A172 (cell line): ENCODE measurements around the gene HIP1. TPM values are rescaled to one million over a fixed set of nuclear protein-coding genes. Genes with fewer than 3 reads are reported as not detected.
"Not testable (repeated sequence)": the region's sequence is repeated elsewhere in the genome, so short reads cannot be mapped to it uniquely, and the experiment has no call there.

Experiments
- DNase-seq: peaks from one replicate; pipeline ENCODE4 v3.0.0-alpha.2; 2015; ENCODE audit warnings: low spot score
- total RNA-seq: library from RNA; depleted of rRNA; stranded (reverse); fragments of >200 nt; shearing (Covaris generic); gene quantifications from 2 replicates; pipeline ENCODE4 v1.2.3, GENCODE V29; 2014

Gene HIP1
- total RNA-seq, 1 experiment from 2014 or later: 29.3 TPM

DNA sequence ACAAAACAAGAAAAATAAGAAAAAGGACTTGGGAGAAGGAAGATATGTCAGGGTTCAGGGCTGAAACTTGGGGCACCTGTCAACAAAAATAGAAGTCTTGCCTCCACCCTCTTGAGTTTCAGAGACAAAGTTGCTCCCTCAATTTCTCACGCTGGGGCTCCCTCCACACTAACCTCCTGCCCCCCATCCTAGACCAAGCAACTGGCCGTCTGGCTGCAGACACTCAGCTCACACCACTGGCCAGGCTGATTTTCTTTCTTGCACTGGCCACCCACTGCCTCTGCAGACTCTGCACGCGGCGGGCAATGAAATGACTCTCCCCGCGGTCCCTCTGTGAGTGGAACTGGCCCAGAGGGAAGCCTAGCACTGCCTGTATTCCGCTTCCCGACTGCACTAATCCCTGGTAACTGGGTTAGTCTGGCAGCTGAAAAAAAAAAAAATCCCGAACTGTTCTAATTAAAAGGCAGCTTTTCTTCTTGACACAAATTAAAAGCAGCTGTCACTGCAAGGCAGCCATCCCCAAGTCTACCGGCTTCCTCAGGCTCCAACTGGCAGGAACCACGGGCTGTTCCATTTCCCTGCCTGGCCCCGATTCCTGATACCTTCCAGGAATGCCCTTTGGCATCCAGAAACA lies 163.1 kb downstream of the HIP1 start:
- no peak for DNase-seq

DNA sequence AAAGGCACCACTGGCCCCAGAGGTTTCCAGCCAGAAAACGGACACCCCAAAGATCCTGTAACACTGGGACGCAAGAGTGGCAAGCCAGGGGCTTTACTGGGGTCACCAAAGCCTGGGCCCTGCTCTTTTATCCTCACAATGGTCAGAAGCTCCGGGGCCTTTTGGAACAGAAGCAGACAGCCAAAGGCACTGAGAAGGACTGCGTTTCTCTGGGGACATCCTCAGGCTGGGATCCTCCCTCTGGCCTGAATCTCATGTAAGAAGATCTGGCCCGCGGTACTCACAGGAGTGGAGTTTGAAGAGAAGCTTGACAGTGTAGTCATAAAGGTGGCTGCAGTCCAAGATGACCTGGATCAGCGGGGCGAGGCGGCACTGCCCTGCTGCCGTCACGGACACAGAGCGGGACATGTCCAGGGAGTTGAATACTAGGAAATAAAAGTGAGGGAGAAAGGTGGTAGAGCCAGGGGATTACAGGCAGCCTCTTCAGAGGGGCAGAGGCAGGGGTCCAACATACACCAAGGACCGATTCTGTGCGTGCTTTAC lies 165.2 kb downstream of the HIP1 start:
- DNase-seq: no peak

DNA sequence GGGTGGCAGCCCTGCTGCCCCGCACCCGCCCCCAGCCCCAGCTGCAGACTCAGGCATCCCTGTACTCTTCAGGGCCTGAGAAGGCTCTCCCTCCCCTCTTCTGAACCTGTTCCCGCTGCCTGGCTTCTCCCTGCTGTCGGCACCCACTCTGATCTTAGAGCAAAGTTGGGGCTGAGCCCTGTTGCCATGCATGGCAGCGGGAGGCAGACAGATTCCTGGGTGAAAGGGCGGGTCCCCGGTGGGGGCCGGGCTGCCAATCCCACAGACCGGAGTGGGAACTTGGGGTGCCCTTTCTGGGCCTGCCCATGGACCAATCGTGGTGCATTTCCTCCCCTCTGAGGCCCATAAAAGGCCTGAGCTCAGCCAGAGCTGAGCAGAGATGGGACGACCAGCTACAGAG lies 165.9 kb downstream of the HIP1 start:
- no peak for DNase-seq

- DNase-seq: no peak
Measured at GRCh38 chr7:75572396-75572795, 166.3 kb downstream of the HIP1 start.

GRCh38 chr7:75571209-75571608 lies 167.5 kb downstream of the HIP1 start:
- no peak for DNase-seq

GRCh38 chr7:75569629-75570282 lies 169.0 kb downstream of the HIP1 start:
- not testable (repeated sequence) for DNase-seq

GRCh38 chr7:75567948-75568595 lies 170.7 kb downstream of the HIP1 start:
- DNase-seq: no peak

- DNase-seq: peak; percentile 97
Measured at GRCh38 chr7:75565132-75565837, 173.5 kb downstream of the HIP1 start.

GRCh38 chr7:75563171-75563570 lies 175.6 kb downstream of the HIP1 start:
- no peak for DNase-seq

GRCh38 chr7:75559976-75560365 lies 178.8 kb downstream of the HIP1 start:
- no peak for DNase-seq

GRCh38 chr7:75559355-75559975 lies 179.3 kb downstream of the HIP1 start:
- no peak for DNase-seq

GRCh38 chr7:75556835-75557234 lies 181.9 kb downstream of the HIP1 start:
- DNase-seq: not testable (repeated sequence)

DNA sequence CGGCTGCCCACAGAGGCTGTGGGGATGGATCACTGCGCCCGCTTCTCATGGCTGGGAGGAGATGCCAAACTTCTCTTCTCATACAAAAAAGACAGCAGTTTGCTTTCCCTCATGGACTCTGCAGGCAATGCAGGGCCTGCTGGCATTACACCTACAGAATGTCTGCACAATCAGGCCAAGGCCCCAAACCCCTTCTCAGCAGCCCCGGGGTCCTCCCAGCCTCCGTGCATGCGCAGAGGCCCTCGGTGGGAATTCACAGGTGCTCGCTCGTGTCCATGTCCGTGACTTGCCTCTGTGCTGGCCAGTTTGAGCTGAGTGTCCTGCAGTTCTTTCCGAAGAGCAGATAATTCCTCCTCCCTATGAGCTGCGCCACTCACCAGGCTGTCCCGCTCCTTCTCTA lies 183.0 kb downstream of the HIP1 start:
- no peak for DNase-seq

- DNase-seq: no peak
Measured at GRCh38 chr7:75546237-75547015, 192.3 kb downstream of the HIP1 start.

DNA sequence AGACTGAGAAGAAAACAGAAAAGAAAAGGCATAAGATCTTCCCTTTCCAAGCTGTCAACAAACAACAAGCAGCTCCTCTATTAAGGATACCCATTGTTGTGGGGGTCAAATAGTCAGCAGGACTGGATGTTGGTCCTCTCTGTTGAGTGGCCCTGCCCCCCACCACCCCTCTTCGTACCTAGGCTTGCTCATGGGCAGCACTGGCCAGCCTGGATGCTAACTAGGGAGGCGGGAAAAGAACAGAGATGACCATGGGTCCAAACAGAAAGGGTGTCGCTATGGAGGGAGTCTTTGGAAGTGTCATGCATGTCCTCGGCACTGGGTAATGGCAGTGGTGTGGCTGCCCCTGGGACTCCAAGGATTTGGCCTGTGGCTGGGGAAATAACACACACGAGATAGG lies 201.0 kb downstream of the HIP1 start:
- no peak for DNase-seq

- DNase-seq: no peak
Measured at GRCh38 chr7:75536940-75537538, 201.7 kb downstream of the HIP1 start.

GRCh38 chr7:75536491-75536890 lies 202.2 kb downstream of the HIP1 start:
- DNase-seq: no peak

GRCh38 chr7:75534727-75535307 lies 203.9 kb downstream of the HIP1 start:
- peak; percentile 86 for DNase-seq

DNA sequence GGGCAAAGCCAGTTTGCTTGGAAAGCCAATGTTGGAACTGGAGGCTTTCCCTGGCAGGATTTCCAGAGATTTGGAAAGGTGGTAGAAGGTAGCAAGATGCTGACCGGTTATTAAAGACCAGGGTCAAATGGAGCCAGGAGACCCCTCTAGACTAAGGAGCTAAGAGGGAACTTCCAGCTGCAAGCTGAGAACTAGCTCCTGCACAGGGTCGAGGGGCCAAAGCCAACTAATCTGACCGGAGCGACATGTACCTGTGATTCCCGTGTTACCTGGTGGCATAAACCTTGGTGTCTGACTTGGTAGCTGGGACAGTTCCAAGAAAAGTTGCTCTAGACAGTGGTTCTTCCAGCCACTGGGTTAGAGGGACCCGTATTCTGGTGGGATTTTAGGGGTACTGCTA lies 204.8 kb downstream of the HIP1 start:
- DNase-seq: no peak

DNA sequence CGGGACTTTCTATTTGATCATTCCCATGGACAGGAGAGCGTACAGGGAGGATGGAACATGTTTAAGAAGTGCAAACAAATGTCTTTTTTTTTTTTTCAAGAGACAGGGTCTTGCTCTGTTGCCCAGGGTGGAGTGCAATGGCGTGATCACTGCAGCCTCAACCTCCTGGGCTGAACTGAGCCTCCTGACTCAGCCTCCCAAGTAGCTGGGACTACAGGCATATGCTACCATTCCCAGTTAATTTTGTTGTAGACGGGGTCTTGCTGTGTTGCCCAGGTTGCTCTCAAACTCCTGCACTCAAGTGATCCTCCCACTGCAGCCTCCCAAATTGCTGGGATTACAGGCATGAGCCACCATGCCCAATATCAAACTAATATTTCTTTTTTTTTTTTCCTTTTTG lies 206.1 kb downstream of the HIP1 start:
- no peak for DNase-seq
